GM19468 (cell line): ENCODE results near the gene ADSL.

Experiments used
- ATAC-seq: cut with Tn5 transposase; IDR thresholded peaks from one replicate; pipeline ENCODE4 v1.9.1; 2021; ENCODE audit warnings: mild to moderate bottlenecking, moderate library complexity, moderate number of reproducible peaks; ENCODE audit not compliant: unreplicated experiment; ENCODE audit errors: extremely low read depth

ADSL gene

GRCh38 chr22:40401981-40402406 is 55.7 kb downstream of the ADSL start:
- ATAC-seq, result no peak

GRCh38 chr22:40403141-40403540 is 56.8 kb downstream of the ADSL start:
- no peak for ATAC-seq

GRCh38 chr22:40403651-40404050 is 57.4 kb downstream of the ADSL start:
- ATAC-seq, result no peak

- ATAC-seq, result no peak
These were observed 58.2 kb downstream of the ADSL start for GRCh38 chr22:40404251-40405177.

- no peak for ATAC-seq
These were observed 59.1 kb downstream of the ADSL start for GRCh38 chr22:40405178-40406062.

GRCh38 chr22:40406063-40406890 is 60.0 kb downstream of the ADSL start:
- no peak for ATAC-seq

- no peak for ATAC-seq
These were observed 60.9 kb downstream of the ADSL start for GRCh38 chr22:40407021-40407761.

- no peak for ATAC-seq
These were observed 61.8 kb downstream of the ADSL start for GRCh38 chr22:40407831-40408717.

- no peak for ATAC-seq
These were observed 62.7 kb downstream of the ADSL start for GRCh38 chr22:40408718-40409612.

GRCh38 chr22:40409613-40410113 is 63.4 kb downstream of the ADSL start:
- ATAC-seq, result no peak

- ATAC-seq, result no peak
These were observed 64.0 kb downstream of the ADSL start for GRCh38 chr22:40410272-40410671.

GRCh38 chr22:40410731-40411505 is 64.6 kb downstream of the ADSL start:
- no peak for ATAC-seq

GRCh38 chr22:40411506-40411861 is 65.2 kb downstream of the ADSL start:
- no peak for ATAC-seq

- no peak for ATAC-seq
These were observed 66.1 kb downstream of the ADSL start for GRCh38 chr22:40412441-40412840.

- no peak for ATAC-seq
These were observed 67.6 kb downstream of the ADSL start for GRCh38 chr22:40413873-40414272.

GRCh38 chr22:40414311-40414710 is 68.0 kb downstream of the ADSL start:
- no peak for ATAC-seq
